Measurements from ENCODE around the gene C9. TPM values are rescaled to one million over a fixed set of nuclear protein-coding genes. Genes with fewer than 3 reads are reported as not detected.

The C9 gene
- total RNA-seq, 3 donors from 2014 or later = 0.11 to 0.53 (median 0.24) TPM

- Mint-ChIP-seq H3K4me3 (no peak overlapping the region), H3K27me3 (ENCODE audit: low read depth) (no peaks in the 10 kb centered on the region), H3K36me3 (ENCODE audit: insufficient read depth) (no peaks in the 10 kb centered on the region), H3K4me1 (ENCODE audit: low read depth) (no peaks in the 10 kb centered on the region), H3K9me3 (no peaks in the 10 kb centered on the region)
- DNase-seq (no peak), ATAC-seq (no peak)
Measured at GRCh38 chr5:39390945-39391344, 26.6 kb upstream of the C9 start.

- H3K4me1 Mint-ChIP-seq (ENCODE audit: low read depth) = no peaks in the 10 kb centered on the region
- H3K9me3 Mint-ChIP-seq = no peaks in the 10 kb centered on the region
- no peak overlapping the region for H3K4me3 Mint-ChIP-seq
- H3K27me3 Mint-ChIP-seq (ENCODE audit: low read depth) = peaks cover 3% of the 10 kb centered on the region
- no peak for DNase-seq
- H3K36me3 Mint-ChIP-seq (ENCODE audit: insufficient read depth) = no peaks in the 10 kb centered on the region
- no peak for ATAC-seq
Measured at GRCh38 chr5:39387293-39387692, 23.0 kb upstream of the C9 start.

- Mint-ChIP-seq H3K4me1 (ENCODE audit: low read depth) (no peaks in the 10 kb centered on the region), H3K36me3 (ENCODE audit: insufficient read depth) (no peaks in the 10 kb centered on the region), H3K9me3 (no peaks in the 10 kb centered on the region), H3K4me3 (no peak overlapping the region), H3K27me3 (ENCODE audit: low read depth) (peaks cover 3% of the 10 kb centered on the region)
- ATAC-seq (no peak), DNase-seq (no peak)
Measured at GRCh38 chr5:39384271-39384670, 20.0 kb upstream of the C9 start.

DNA sequence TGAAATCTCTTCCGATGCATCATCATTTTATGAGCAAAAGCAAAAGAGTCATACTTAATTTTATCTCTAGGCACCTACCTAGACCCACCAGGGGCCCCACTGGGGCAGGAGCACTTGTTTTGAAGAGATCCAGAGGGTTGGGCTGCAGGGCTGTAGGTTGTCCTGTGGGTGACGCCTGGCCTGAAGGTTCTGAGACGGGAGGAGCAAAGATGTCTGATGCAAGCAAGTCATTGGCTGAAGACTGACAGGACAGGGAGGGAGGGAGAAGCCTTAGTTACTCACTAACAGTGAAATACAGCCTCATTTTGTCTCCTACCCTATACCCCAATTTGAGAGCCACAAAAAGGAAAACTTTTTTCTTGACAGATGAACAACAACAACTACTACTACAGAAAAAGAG lies 17.1 kb upstream of the C9 start:
- H3K36me3 Mint-ChIP-seq (ENCODE audit: insufficient read depth) = no peaks in the 10 kb centered on the region

DNA sequence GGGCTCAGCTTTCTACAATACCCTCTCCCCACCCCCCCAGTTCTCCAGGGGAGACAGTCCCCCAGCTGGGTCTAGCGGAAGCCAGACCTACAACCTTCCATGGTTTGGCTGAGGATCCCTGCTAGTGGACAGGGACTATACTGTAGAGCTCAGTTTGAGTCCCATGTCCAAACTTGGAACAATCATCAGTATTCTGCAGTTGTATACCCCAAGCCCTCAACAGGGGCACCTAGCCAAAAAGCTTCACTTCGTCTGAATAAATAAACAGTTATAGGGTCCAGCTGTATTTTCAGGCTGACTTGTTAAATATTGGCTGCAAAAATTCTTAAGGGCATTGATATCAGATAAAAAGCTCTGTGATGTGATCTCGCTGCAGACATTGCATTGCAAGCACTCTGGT lies 15.4 kb upstream of the C9 start:
- no peaks in the 10 kb centered on the region for H3K4me1 Mint-ChIP-seq (ENCODE audit: low read depth)
- peaks cover 6% of the 10 kb centered on the region for H3K27me3 Mint-ChIP-seq (ENCODE audit: low read depth)
- H3K4me3 Mint-ChIP-seq = no peak overlapping the region
- H3K36me3 Mint-ChIP-seq (ENCODE audit: insufficient read depth) = no peaks in the 10 kb centered on the region
- no peaks in the 10 kb centered on the region for H3K9me3 Mint-ChIP-seq
- DNase-seq (no peak), ATAC-seq (no peak)

More for the DNA sequence above, 17.1 kb upstream of the C9 start:
- no peak for ATAC-seq
- no peak for DNase-seq
- Mint-ChIP-seq H3K4me3 (no peak overlapping the region), H3K27me3 (ENCODE audit: low read depth) (peaks cover 6% of the 10 kb centered on the region), H3K4me1 (ENCODE audit: low read depth) (no peaks in the 10 kb centered on the region), H3K9me3 (no peaks in the 10 kb centered on the region)

DNA sequence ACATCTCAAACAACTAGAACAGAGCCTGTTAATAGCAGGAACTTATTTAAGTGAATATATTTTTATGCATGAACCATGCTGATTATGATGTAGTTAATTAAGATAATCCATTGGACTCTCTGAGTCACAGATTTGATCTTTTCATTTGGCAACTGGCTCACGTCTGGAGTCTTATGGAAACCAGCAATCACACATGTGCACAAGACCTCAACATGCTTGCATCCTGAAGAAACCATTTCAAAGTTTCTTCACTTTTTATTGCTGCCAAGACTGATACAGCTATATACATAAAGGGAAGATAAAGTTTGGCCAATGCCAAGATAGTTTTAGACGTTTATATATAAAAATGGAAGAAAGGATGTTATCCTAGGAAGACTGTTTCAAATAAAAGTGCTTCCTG lies 13.3 kb upstream of the C9 start:
- H3K4me3 Mint-ChIP-seq = no peak overlapping the region
- DNase-seq = no peak
- no peaks in the 10 kb centered on the region for H3K9me3 Mint-ChIP-seq
- H3K4me1 Mint-ChIP-seq (ENCODE audit: low read depth) = no peaks in the 10 kb centered on the region
- no peaks in the 10 kb centered on the region for H3K36me3 Mint-ChIP-seq (ENCODE audit: insufficient read depth)
- ATAC-seq = no peak
- peaks cover 3% of the 10 kb centered on the region for H3K27me3 Mint-ChIP-seq (ENCODE audit: low read depth)

- H3K36me3 Mint-ChIP-seq (ENCODE audit: insufficient read depth) = no peaks in the 10 kb centered on the region
- H3K9me3 Mint-ChIP-seq = no peaks in the 10 kb centered on the region
- ATAC-seq (peak; percentile 63 to 69), DNase-seq (no peak)
- H3K4me1 Mint-ChIP-seq (ENCODE audit: low read depth) = no peaks in the 10 kb centered on the region
- peaks cover 3% of the 10 kb centered on the region for H3K27me3 Mint-ChIP-seq (ENCODE audit: low read depth)
- H3K4me3 Mint-ChIP-seq = no peak overlapping the region
Measured at GRCh38 chr5:39376293-39376714, 12.0 kb upstream of the C9 start.

DNA sequence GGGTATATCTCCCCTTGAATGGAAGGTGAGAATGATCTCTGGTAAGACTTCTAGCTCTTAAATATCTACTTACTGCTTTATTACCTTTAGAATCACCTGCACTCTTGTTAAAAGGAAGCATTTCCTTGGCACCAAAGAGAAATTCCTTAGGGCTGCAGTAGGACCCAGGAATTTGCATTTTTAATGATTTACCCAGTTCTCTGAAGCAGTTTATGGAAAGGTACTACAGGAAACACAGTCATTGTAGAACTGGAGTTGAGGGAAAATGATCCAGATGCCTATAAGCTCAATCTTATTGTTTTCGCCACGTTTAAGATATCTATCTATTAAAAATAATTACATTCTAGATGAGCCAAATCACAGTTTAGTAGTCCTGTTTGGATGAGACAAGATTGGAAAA lies 9.5 kb upstream of the C9 start:
- Mint-ChIP-seq H3K4me3 (no peak overlapping the region), H3K27me3 (ENCODE audit: low read depth) (peaks cover 3% of the 10 kb centered on the region), H3K4me1 (ENCODE audit: low read depth) (peaks cover 1% of the 10 kb centered on the region), H3K36me3 (ENCODE audit: insufficient read depth) (no peaks in the 10 kb centered on the region), H3K9me3 (no peaks in the 10 kb centered on the region)
- ATAC-seq = no peak
- DNase-seq = no peak

DNA sequence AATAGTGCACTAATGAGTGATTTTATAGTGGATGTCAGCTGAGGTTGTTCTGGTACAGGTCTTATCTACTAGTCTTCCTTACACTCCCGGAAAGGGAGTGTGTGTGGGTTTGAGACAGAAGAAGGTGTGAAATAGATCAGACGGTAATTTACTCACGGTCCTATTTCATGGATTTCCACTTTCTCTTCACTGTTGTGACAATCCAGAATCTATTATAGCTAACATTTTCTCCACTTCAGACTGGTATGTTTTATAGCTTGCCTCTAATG lies 7.0 kb upstream of the C9 start:
- Mint-ChIP-seq H3K4me3 (no peak overlapping the region), H3K4me1 (ENCODE audit: low read depth) (peaks cover 1% of the 10 kb centered on the region), H3K36me3 (ENCODE audit: insufficient read depth) (no peaks in the 10 kb centered on the region), H3K27me3 (ENCODE audit: low read depth) (no peaks in the 10 kb centered on the region), H3K9me3 (no peaks in the 10 kb centered on the region)
- DNase-seq (no peak), ATAC-seq (no peak)

DNA sequence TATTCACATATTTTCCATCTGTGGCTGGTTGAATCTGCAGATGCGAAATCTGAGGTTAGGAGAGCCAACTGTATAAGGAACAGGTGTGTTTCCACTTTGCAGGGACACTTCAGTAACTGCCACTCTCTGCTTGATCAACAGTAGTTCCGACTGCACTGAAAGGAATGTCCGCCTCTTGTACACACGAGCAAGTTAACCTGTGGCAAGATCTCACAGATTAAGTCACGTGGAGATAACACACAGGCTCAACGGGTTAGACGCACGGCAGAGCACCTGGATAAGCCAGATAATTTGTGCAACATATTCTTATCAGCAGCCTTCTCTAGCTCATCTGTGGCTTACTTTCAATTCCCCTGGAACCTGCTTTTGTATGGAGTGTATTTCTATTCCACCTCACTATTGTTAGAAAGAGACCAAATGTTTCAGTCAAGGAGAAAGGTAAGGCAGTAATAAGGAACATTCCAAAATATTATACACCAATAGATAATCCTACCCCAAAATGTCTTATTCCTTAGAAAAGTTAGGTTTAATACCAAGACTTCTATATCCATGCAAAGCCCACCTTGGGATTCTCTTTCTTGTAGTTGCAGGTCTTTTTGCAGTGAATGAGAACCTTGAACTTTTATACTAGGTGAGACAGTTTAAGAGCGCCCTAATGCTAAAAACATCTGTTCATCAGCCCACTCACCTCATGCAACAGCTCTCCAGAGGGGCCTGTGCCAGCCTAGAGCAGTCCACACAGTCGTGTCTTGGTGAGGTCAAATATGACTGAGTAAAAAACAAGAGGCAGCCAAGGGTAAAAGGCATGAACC lies 6.5 kb upstream of the C9 start:
- H3K4me3 Mint-ChIP-seq = no peak overlapping the region
- no peaks in the 10 kb centered on the region for H3K9me3 Mint-ChIP-seq
- ATAC-seq (no peak), DNase-seq (no peak)
- H3K36me3 Mint-ChIP-seq (ENCODE audit: insufficient read depth) = no peaks in the 10 kb centered on the region
- H3K27me3 Mint-ChIP-seq (ENCODE audit: low read depth) = no peaks in the 10 kb centered on the region
- H3K4me1 Mint-ChIP-seq (ENCODE audit: low read depth) = peaks cover 1% of the 10 kb centered on the region

DNA sequence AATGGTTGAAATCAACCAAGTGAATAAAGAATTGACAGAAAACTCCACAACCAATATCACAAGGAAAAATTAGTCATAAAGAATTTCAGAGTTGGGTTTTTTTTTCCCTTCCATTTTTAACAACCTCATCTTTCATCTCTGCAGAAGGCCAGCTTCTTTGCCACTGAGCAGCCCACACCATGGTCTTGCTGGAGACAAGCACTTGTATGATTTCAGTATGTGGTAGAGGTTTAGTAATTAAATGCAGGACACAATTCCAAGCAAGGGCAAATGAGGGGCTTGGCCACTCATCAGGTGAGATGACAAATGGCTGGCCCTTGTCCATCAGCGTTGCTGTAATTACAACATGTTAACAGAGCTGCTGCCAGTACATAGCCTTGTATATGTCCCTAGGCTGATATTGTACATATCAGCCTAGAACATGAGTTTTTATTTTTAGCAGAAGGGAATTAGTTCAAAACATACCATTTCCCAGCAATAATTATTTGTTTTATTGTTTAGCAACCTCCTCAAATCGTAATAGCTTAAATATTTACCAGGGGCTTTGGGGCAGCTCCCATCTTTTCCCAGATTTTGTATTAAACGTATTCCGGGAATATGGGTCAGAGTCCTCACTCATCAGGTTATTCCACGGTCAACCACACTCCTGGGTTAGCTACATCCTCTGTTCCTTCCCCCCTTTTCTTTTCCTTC lies 5.0 kb upstream of the C9 start:
- Mint-ChIP-seq H3K4me1 (ENCODE audit: low read depth) (peaks cover 1% of the 10 kb centered on the region), H3K9me3 (no peaks in the 10 kb centered on the region), H3K27me3 (ENCODE audit: low read depth) (no peaks in the 10 kb centered on the region), H3K4me3 (no peak overlapping the region), H3K36me3 (ENCODE audit: insufficient read depth) (no peaks in the 10 kb centered on the region)
- ATAC-seq (no peak), DNase-seq (no peak)

GRCh38 chr5:39368116-39368515 lies 3.8 kb upstream of the C9 start:
- H3K9me3 Mint-ChIP-seq = no peaks in the 10 kb centered on the region
- no peak overlapping the region for H3K4me3 Mint-ChIP-seq
- H3K36me3 Mint-ChIP-seq (ENCODE audit: insufficient read depth) = no peaks in the 10 kb centered on the region
- peaks cover 1% of the 10 kb centered on the region for H3K4me1 Mint-ChIP-seq (ENCODE audit: low read depth)
- H3K27me3 Mint-ChIP-seq (ENCODE audit: low read depth) = no peaks in the 10 kb centered on the region
- DNase-seq = no peak
- ATAC-seq = no peak

GRCh38 chr5:39367711-39368110 lies 3.4 kb upstream of the C9 start:
- Mint-ChIP-seq H3K36me3 (ENCODE audit: insufficient read depth) (no peaks in the 10 kb centered on the region), H3K27me3 (ENCODE audit: low read depth) (no peaks in the 10 kb centered on the region), H3K4me1 (ENCODE audit: low read depth) (peaks cover 1% of the 10 kb centered on the region), H3K4me3 (no peak overlapping the region), H3K9me3 (no peaks in the 10 kb centered on the region)
- ATAC-seq (no peak), DNase-seq (no peak)

- ATAC-seq = no peak
- no peaks in the 10 kb centered on the region for H3K36me3 Mint-ChIP-seq (ENCODE audit: insufficient read depth)
- H3K4me3 Mint-ChIP-seq = no peak overlapping the region
- H3K4me1 Mint-ChIP-seq (ENCODE audit: low read depth) = no peaks in the 10 kb centered on the region
- no peak for DNase-seq
- no peaks in the 10 kb centered on the region for H3K9me3 Mint-ChIP-seq
- no peaks in the 10 kb centered on the region for H3K27me3 Mint-ChIP-seq (ENCODE audit: low read depth)
Measured at GRCh38 chr5:39363217-39363616, 1.1 kb downstream of the C9 start.

GRCh38 chr5:39362646-39363045 lies 1.6 kb downstream of the C9 start:
- no peak for ATAC-seq
- Mint-ChIP-seq H3K4me3 (no peak overlapping the region), H3K9me3 (no peaks in the 10 kb centered on the region)

More at GRCh38 chr5:39362646-39363045, 1.6 kb downstream of the C9 start:
- no peak for DNase-seq
- Mint-ChIP-seq H3K4me1 (ENCODE audit: low read depth) (no peaks in the 10 kb centered on the region), H3K27me3 (ENCODE audit: low read depth) (no peaks in the 10 kb centered on the region), H3K36me3 (ENCODE audit: insufficient read depth) (no peaks in the 10 kb centered on the region)
